Adrenal gland (tissue), 5 donors: ENCODE results near the gene PLEKHG4B.

Experiments used
- CTCF ChIP-seq, 6 experiments: fragments of 450-650 bp in 4 of 6; fragments of 200-600 bp in 2 of 6; sonication (generic) in 1 of 6; IDR thresholded peaks; 1 replicate in 5 of 6; 2 replicates in 1 of 6; pipeline versions ENCODE4 v1.5.1 to v1.8.0; 2016 to 2021; ENCODE audit warnings: antibody characterized with exemption in 6 of 6, mild to moderate bottlenecking in 2 of 6, moderate library complexity in 1 of 6
- POLR2A ChIP-seq, 2 donors: fragments of 450-650 bp; IDR thresholded peaks; one replicate each; pipeline ENCODE4 v1.6.1; 2017; ENCODE audit warnings: antibody characterized with exemption in 2 of 2, mild to moderate bottlenecking in 2 of 2, moderate library complexity in 1 of 2
- donor health status: DM: no; HTN: no; CAD: no.

DNA sequence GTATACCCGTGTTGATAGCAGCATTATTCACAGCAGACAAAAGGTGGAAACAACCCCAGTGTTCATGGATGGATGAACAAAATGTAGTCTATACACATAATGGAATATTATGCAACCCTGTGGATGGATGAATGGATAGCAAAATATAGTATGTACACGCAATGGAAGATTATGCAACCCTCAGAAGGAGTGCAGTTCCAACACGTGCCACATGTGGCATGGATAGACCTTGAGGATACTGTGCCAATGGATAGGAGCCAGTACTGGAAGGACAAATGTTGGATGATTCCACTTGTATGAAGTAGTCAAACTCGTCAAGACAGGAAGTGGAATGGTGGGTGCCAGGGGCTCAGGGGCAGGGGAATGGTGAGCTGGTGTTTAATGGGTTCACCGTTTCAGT, 44.9 kb downstream of the PLEKHG4B start:
- TF ChIP-seq CTCF (IDR thresholded peaks at IDR 0.05) (no peak), POLR2A (IDR thresholded peaks at IDR 0.05) (no peak)
